ENCODE results near the gene ARHGAP24.

DNA sequence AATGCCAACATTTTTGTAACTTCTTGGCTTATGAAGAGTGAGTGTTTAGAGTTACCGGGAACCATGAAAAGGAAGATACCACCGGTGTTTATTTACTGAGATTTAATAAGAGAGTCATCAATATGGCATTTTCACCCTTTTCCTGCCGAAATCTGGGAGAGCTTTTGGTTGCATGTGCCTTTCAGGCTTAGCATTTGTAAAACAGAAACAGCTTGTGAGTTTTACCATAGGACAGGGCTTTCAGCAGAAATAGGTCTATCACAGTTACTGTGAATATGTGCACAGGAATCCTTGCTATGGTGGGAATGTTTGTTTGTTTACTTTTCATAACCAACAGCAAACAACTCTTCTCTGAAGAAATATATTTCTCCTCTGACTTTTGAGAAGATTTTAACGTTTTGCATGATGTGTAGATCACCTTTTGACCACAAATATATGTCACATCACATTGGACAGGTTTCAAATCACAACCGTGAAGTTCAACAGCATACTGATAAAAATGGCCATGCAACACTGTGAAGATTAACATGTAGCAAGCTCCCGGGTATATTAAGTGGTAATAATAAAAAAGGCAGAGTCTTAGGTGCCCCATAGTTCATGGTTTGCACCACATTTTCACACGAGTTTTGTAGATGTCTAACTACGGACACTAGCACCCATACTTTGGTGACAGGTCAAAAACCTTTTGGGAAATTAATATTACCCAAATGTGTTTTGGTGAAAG lies 21.3 kb downstream of the ARHGAP24 start:
- TF ChIP-seq, protein P1, sequence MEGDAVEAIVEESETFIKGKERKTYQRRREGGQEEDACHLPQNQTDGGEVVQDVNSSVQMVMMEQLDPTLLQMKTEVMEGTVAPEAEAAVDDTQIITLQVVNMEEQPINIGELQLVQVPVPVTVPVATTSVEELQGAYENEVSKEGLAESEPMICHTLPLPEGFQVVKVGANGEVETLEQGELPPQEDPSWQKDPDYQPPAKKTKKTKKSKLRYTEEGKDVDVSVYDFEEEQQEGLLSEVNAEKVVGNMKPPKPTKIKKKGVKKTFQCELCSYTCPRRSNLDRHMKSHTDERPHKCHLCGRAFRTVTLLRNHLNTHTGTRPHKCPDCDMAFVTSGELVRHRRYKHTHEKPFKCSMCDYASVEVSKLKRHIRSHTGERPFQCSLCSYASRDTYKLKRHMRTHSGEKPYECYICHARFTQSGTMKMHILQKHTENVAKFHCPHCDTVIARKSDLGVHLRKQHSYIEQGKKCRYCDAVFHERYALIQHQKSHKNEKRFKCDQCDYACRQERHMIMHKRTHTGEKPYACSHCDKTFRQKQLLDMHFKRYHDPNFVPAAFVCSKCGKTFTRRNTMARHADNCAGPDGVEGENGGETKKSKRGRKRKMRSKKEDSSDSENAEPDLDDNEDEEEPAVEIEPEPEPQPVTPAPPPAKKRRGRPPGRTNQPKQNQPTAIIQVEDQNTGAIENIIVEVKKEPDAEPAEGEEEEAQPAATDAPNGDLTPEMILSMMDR (IDR thresholded peaks at IDR 0.05) = no peak
- no peak for TF ChIP-seq POLR2AphosphoS5 (IDR thresholded peaks at IDR 0.05)
